ENCODE measurements around the gene ADORA1.

ADORA1 gene

GRCh38 chr1:203181586-203182386 is 54.3 kb downstream of the ADORA1 start:
- in situ Hi-C loops (cut with HindIII; ENCODE audit: low sequenced_read_pairs) = no loop called here

GRCh38 chr1:203182387-203182953 is 54.9 kb downstream of the ADORA1 start:
- in situ Hi-C loops (cut with HindIII; ENCODE audit: low sequenced_read_pairs) = no loop called here

- in situ Hi-C loops (cut with HindIII; ENCODE audit: low sequenced_read_pairs) = no loop called here
Measured at GRCh38 chr1:203183828-203184227, 56.3 kb downstream of the ADORA1 start.

GRCh38 chr1:203184467-203184866 is 56.9 kb downstream of the ADORA1 start:
- in situ Hi-C loops (cut with HindIII; ENCODE audit: low sequenced_read_pairs) = no loop called here

- in situ Hi-C loops (cut with HindIII; ENCODE audit: low sequenced_read_pairs) = no loop called here
Measured at GRCh38 chr1:203185061-203185461, 57.5 kb downstream of the ADORA1 start.

GRCh38 chr1:203185585-203185984 is 58.1 kb downstream of the ADORA1 start:
- in situ Hi-C loops (cut with HindIII; ENCODE audit: low sequenced_read_pairs) = no loop called here

GRCh38 chr1:203186091-203186445 is 58.5 kb downstream of the ADORA1 start:
- in situ Hi-C loops (cut with HindIII; ENCODE audit: low sequenced_read_pairs) = no loop called here

GRCh38 chr1:203186446-203187303 is 59.1 kb downstream of the ADORA1 start, which contains the start of gene CHI3L1:
Gene CHI3L1, minus strand, starts transcription at chr1:203186704. Its CDS starts 81 bp downstream, at chr1:203186623.
- in situ Hi-C loops (cut with HindIII; ENCODE audit: low sequenced_read_pairs) = no loop called here

GRCh38 chr1:203187304-203187685 is 59.8 kb downstream of the ADORA1 start:
- in situ Hi-C loops (cut with HindIII; ENCODE audit: low sequenced_read_pairs) = no loop called here

GRCh38 chr1:203187689-203188264 is 60.3 kb downstream of the ADORA1 start:
- in situ Hi-C loops (cut with HindIII; ENCODE audit: low sequenced_read_pairs) = no loop called here

GRCh38 chr1:203188686-203189232 is 61.2 kb downstream of the ADORA1 start:
- in situ Hi-C loops (cut with HindIII; ENCODE audit: low sequenced_read_pairs) = no loop called here

- in situ Hi-C loops (cut with HindIII; ENCODE audit: low sequenced_read_pairs) = no loop called here
Measured at GRCh38 chr1:203189951-203190352, 62.4 kb downstream of the ADORA1 start.

GRCh38 chr1:203190949-203191348 is 63.4 kb downstream of the ADORA1 start:
- in situ Hi-C loops (cut with HindIII; ENCODE audit: low sequenced_read_pairs) = no loop called here

GRCh38 chr1:203196371-203196770 is 68.8 kb downstream of the ADORA1 start:
- in situ Hi-C loops (cut with HindIII; ENCODE audit: low sequenced_read_pairs) = no loop called here

- in situ Hi-C loops (cut with HindIII; ENCODE audit: low sequenced_read_pairs) = no loop called here
Measured at GRCh38 chr1:203197625-203198024, 70.1 kb downstream of the ADORA1 start.

- in situ Hi-C loops (cut with HindIII; ENCODE audit: low sequenced_read_pairs) = no loop called here
Measured at GRCh38 chr1:203199002-203199401, 71.5 kb downstream of the ADORA1 start.

GRCh38 chr1:203199481-203199815 is 71.9 kb downstream of the ADORA1 start:
- in situ Hi-C loops (cut with HindIII; ENCODE audit: low sequenced_read_pairs) = no loop called here

- in situ Hi-C loops (cut with HindIII; ENCODE audit: low sequenced_read_pairs) = no loop called here
Measured at GRCh38 chr1:203199816-203200571, 72.5 kb downstream of the ADORA1 start.

GRCh38 chr1:203200916-203201315 is 73.4 kb downstream of the ADORA1 start:
- in situ Hi-C loops (cut with HindIII; ENCODE audit: low sequenced_read_pairs) = no loop called here

- in situ Hi-C loops (cut with HindIII; ENCODE audit: low sequenced_read_pairs) = no loop called here
Measured at GRCh38 chr1:203201516-203202205, 74.1 kb downstream of the ADORA1 start.

All from DLD1 (cell line).